ENCODE results near the gene SLC3A2.
"Not testable (repeated sequence)": the region's sequence is repeated elsewhere in the genome, so short reads cannot be mapped to it uniquely, and the experiment has no call there.

SLC3A2 gene

DNA sequence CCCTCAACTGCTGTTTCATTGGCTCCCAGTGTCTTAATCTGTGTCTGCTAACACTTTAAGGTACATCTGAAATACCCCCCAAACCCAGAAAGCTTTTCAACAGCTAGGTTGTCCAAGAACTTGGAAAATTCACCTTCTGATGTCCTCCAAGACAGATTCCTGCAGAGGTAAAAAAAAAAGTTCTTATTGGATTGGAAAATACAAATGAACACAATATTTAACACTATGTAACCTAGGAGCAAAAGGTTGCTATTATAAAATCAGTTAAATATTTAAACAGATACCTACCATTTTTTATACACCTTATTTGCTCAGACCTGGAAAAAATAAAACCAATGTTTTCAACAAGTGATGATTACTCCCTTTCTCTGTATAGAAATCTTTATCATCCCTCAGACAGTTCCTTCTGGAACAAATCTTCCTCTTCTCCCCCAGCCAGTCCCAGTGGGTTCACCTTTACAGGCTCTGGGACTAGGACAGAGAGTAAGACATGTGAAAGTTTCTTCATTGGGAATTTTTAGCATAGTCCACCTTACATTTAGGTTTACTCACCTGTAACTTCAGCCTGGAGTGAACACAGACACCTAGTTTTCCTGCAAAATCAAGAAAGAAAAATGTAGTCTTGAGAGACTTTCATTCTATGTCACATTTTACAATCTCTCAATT is 28.0 kb upstream of the SLC3A2 start:
- no peak for DNase-seq

- DNase-seq: no peak
These were observed 27.3 kb upstream of the SLC3A2 start for GRCh38 chr11:62853279-62853965.

- no peak for DNase-seq
These were observed 26.5 kb upstream of the SLC3A2 start for GRCh38 chr11:62854013-62854824.

DNA sequence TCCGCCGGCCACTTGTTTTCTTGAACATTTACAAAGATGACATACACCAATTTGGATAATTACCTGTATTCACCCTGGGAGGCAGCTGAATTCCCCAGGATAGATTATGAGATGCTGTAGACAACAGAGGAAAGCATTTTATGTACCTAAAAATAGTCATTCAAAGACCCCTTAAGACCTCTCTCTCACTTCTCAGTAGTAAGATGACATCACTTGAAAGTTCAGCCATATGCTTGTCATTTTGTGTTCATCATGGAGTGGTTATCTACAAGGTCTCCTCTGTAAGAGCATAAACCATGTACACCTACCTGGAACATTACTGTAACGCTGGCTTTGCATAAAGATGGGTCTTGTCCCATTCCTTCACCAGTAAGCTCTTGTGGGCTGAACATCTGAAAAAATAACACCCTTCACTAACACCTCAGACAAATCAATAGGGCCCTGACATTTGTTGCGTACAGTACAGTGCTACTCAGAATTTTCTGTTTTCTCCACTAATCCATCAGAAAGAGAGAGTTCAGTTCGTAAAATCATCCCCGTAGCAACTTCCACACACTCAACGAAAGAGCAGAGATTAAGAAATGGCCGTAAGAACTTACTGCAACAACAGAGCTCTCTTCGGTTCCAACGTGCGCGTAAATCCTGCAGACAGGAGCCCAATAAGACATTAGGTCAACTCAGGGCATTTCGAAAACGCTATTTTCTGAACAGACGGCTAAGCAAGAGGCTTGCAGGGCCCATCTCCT is 25.7 kb upstream of the SLC3A2 start:
- no peak for DNase-seq

DNA sequence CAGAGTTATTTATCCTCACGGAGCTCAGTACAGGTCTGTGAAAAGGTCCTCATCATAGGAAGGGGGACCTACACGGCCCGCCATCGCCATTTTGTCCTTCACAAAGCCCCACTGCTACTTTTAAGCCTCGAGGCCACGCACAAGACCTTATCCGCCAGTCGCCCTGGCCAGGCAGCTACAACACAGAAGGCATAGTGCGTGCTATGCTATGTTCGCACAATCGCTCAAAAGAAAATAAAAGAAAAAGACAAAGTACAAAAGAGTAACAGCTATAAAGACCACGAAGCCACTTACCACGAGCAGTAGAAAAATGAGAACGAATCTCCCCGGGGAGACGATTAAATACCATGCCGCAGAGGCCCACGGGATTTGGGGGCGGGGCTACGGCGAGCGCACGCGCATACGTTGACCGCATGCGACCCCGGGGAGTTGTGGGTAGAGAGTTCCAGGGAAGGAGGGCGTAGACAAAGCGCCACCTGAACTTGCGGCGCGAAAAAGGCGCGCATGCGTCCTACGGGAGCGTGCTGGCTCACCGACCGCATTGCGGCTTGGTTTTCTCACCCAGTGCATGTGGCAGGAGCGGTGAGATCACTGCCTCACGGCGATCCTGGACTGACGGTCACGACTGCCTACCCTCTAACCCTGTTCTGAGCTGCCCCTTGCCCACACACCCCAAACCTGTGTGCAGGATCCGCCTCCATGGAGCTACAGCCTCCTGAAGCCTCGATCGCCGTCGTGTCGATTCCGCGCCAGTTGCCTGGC is 24.9 kb upstream of the SLC3A2 start:
- peak; percentile 93 to 99 (median 95) for DNase-seq

GRCh38 chr11:62856333-62856895 is 24.3 kb upstream of the SLC3A2 start:
- DNase-seq: peak in 1 of 5 donors; percentile 40

GRCh38 chr11:62857541-62857982 is 23.1 kb upstream of the SLC3A2 start:
- DNase-seq: no peak

DNA sequence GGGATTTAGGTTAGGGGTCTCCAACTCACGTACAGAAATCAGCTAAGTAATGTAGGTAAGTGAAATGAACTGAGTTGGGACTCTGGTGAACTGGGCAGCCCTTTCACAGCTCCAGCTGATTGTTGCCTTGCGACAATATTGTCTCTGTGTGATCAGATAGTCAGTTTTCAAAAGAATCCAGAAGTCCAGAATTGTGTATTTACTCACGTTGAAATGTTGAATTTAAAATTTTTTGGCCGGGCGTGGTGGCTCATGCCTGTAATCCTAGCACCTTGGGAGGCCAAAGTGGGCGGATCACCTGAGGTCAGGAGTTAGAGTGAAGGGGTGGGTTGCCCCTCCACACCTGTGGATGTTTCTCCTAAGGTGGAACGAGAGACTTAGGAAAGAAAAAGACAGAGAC is 22.5 kb upstream of the SLC3A2 start:
- DNase-seq: no peak

DNA sequence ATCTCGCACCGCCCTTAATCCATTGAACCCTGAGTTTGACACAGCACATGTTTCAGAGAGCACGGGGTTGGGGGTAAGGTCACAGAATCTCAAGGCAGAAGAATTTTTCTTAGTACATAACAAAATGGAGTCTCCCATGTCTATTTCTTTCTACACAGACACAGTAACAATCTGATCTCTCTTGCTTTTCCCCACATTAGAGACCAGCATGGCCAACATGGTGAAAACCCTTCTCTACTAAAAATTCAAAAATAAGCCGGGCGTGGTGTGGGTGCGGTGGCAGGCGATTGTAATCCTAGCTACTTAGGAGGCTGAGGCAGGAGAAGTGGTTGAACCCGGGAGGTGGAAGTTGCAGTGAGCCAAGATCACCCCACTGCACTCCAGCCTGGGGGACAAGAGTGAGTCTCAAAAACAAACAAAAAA is 21.4 kb upstream of the SLC3A2 start:
- DNase-seq: not testable (repeated sequence)

DNA sequence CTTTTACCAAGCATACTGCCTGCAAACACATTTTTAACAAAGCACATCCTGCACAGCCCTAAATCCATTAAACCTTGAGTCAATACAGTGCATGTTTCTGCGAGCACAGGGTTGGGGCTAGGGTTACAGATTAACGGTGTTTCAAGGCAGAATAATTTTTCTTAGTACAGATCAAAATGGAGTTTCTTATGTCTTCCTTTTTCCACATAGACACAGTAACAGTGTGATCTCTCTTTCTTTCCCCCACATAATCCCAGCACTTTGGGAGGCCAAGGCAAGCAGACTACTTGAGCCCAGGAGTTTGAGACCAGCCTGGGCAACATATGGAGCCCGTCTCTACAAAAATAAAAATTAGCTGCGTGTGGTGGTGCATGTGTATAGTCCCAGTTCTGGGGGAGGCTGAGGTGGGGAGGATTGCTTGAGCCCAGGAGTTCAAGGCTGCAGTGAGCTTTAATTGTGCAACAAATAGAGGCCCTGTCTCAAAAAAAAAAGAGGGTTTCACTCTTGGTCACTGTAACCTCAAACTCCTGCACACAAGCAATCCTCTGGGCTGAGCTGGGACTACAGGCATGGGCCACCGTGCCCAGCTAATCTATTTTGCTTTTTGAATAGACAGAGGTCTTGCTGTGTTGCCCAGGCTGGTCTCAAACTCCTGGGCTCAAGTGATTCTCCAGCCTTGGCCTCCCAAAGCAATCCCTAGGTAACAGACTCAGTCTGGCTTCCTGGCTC is 19.7 kb upstream of the SLC3A2 start:
- DNase-seq: peak in 1 of 5 donors; percentile 61

DNA sequence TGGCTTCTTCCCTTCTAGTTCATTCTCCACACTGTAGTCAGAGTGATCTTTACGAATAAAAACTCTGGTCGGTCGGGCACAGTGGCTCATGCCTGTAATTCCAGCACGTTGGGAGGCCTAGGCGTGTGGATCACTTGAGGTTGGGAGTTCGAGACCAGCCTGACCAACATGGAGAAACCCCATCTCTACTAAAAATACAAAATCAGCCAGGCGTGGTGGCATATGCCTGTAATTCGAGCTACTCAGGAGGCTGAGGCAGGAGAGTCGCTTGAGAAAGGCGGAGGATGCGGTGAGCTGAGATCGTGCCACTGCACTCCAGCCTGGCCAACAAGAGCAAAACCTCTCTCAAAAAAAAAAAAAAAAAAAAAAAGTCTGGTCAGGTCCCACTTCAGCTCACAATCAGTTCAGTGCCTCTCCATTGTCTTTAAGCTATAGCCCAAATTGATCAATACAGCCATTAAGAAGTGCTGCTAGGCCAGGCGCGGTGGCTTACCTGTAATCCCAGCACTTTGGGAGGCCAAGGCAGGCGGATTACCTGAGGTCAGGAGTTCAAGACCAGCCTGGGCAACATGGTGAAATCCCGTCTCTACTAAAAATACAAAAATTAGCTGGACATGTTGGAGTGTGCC is 19.0 kb upstream of the SLC3A2 start:
- DNase-seq: not testable (repeated sequence)

DNA sequence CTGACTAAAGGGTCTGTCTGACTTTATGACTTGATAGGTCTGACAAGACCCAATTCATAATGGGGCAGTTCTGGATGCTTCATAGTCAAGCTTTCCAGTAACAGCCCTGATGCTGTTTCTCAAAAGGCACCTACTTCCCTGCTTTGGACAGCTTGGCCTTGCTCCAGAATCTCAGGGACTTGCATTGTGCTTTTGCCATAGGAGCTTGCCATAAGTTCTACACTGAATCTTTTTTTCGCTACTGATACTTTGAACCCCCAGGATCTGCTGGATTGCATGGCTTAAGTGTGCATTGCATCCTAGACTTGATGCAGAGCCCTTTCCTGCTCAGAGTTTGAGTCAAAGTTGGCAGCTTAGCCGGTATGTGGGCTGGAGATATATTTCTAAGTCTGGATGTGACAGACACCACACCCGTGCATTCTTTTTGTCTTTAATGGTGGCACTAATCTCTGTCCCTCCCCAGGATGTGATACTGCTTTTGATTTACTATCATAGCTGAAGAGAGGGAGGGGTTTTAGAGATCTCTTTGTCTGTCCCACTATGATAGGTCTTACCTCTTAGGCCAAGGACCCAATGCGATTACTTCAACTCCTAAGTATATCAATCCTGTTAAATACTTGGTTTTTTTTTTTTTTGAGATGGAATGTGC is 16.9 kb upstream of the SLC3A2 start:
- DNase-seq: no peak

DNA sequence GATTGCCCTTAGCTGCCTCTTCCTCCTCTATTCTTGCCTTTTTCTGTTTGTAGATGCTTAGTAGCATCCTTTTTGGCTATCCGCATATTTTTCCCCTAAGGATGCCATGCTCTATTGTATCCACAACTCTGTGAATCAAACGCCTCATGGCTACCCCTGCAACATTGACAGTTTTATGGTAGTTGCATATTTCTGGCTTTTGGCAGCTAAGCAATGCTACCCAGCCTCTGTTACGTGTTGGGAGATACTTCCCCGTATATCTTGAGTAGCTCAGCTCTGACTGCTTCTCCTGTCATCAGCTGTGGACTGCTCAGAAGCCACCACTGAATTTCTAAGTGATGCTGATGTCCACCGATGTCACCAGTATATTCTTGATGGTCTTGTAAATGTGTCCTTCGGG is 15.1 kb upstream of the SLC3A2 start:
- no peak for DNase-seq

- DNase-seq: no peak
These were observed 5.8 kb upstream of the SLC3A2 start for GRCh38 chr11:62874851-62875250.

DNA sequence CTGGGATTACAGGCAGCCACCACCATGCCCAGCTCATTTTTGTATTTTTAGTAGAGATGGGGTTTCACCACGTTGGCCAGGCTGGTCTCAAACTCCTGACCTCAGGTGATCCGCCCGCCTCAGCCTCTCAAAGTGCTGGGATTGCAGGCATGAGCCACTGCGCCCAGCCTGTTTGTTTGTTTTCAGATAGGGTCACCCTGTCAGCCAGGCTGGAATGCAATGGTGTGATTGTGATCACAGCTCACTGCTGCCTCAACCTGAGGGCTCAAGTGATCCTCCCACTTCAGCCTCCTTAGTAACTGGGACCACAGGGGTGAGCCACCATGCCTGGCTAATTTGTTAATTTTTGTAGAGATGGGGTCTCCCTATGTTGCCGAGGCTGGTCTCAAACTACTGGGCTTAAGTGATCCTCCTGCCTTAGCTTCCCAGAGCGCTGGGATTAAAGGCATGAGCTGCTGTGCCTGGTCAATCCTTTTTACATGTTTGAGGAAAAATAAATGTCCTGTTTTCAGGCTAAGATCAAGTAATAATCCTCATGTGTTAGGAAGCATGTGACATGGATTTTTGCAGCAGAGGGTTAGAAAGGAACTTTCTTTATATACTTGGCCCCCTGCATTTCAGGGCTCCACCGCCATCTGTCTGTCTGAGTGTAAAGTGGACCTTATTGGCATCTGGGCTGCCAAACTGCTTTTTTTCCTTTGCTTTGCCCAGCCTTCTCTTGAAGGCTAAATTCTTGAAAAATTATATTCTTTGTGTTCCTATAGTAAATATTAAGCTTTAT is 4.8 kb upstream of the SLC3A2 start:
- DNase-seq: no peak

GRCh38 chr11:62876712-62877111 is 4.0 kb upstream of the SLC3A2 start:
- DNase-seq: no peak

DNA sequence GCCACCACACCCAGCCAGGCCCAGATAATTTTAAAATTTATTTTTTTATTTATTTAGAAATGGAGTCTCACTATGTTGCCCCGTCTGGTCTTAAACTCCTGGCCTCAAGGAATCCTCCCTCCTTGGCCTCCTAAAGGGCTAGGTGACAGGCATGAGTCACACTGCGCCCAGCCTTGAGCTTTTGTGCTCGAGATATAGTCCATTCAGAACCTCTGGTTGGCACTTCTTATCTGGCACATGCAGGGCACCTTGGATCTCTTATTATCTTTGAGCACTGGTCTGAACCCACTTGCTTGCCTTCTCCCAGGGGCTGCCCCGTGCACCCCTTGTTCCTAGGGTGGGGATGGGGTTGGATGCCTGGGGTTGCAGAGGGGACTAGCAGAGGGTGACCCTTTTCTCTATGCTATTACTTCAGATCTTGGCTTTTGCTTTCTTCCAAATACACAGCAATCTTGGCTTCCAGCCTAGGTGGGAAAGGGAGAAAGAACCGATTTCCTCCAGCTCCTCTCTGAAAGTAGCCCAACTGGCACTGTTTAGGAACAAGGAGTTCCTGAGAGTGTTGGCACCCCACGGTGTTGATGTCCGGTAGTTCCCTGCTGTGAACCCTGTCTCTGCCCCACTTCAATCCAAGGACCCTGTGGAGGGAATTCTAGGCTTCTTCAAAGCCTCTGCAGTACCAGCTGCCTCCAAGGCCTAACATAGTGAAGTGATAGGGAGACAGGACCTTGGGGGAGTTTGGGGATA is 1.3 kb upstream of the SLC3A2 start:
- no peak for DNase-seq

- no peak for DNase-seq
These were observed 379 bp upstream of the SLC3A2 start for GRCh38 chr11:62880231-62880802.
